Esophagus squamous epithelium (tissue), 5 donors: Measurements from ENCODE around the gene F7. TPM values are rescaled to one million over a fixed set of nuclear protein-coding genes. Genes with fewer than 3 reads are reported as not detected.

Source experiments
- DNase-seq: peaks from one replicate; lab custom pipeline; 2025; lab: John Stamatoyannopoulos, UW
- H3K27ac ChIP-seq, 4 donors: fragments of 200-600 bp; sonication (generic); one replicate each; pipeline ENCODE4 v1.5.1; 2016 to 2019; ENCODE audit warnings: mild to moderate bottlenecking in 1 of 4
- H3K27me3 ChIP-seq, 4 donors: fragments of 200-600 bp; sonication (generic); 1 replicate in 3 of 4; 2 replicates in 1 of 4; pipeline versions ENCODE4 v1.5.1 to v1.6.0; 2017 to 2021; ENCODE audit warnings: antibody characterized with exemption in 1 of 4
- H3K36me3 ChIP-seq, 3 donors: fragments of 200-600 bp; sonication (generic); one replicate each; pipeline ENCODE4 v1.5.1; 2016 to 2019
- H3K4me1 ChIP-seq, 3 donors: fragments of 200-600 bp; sonication (generic); one replicate each; pipeline ENCODE4 v1.5.1; 2017 to 2019
- H3K4me3 ChIP-seq, 4 donors: fragments of 200-600 bp; sonication (generic); 1 replicate in 3 of 4; 2 replicates in 1 of 4; pipeline ENCODE4 v1.5.1; 2016 to 2019; ENCODE audit warnings: mild to moderate bottlenecking in 2 of 4, moderate library complexity in 1 of 4
- H3K9me3 ChIP-seq, 3 donors: fragments of 200-600 bp; sonication (generic); one replicate each; pipeline ENCODE4 v1.5.1; 2016 to 2019
- CTCF ChIP-seq, 6 experiments: fragments of 450-650 bp in 4 of 6; fragments of 200-600 bp in 2 of 6; sonication (generic) in 2 of 6; IDR thresholded peaks; one replicate each; pipeline ENCODE4 v1.5.1; 2016 to 2019; ENCODE audit warnings: antibody characterized with exemption in 6 of 6, mild to moderate bottlenecking in 4 of 6, moderate library complexity in 4 of 6
- POLR2A ChIP-seq, 4 donors: fragments of 450-650 bp; IDR thresholded peaks; one replicate each; pipeline ENCODE4 v1.6.1; 2017; ENCODE audit warnings: antibody characterized with exemption in 4 of 4, mild to moderate bottlenecking in 4 of 4, moderate library complexity in 3 of 4
- WGBS, 2 donors: methylation state at CpG; one replicate each; pipeline ENCODE4 v1.1.5; 2018; 5-methylcytosine and 5-hydroxymethylcytosine counted together
- intact Hi-C: fragments of 100-400 bp; cut with DNase I; formaldehyde crosslinking; loops from one replicate; pipeline ENCODE4 v1.15.0; 2022
- total RNA-seq, 4 donors: library from RNA; depleted of rRNA; stranded (reverse); fragments of >200 nt; gene quantifications; one replicate each; pipeline ENCODE4 v1.1.0, GENCODE V29; 2016
- donor health status: DM: yes; HTN: yes; CAD: no.

The F7 gene
- total RNA-seq, 4 donors from 2014 or later: not detected

DNA sequence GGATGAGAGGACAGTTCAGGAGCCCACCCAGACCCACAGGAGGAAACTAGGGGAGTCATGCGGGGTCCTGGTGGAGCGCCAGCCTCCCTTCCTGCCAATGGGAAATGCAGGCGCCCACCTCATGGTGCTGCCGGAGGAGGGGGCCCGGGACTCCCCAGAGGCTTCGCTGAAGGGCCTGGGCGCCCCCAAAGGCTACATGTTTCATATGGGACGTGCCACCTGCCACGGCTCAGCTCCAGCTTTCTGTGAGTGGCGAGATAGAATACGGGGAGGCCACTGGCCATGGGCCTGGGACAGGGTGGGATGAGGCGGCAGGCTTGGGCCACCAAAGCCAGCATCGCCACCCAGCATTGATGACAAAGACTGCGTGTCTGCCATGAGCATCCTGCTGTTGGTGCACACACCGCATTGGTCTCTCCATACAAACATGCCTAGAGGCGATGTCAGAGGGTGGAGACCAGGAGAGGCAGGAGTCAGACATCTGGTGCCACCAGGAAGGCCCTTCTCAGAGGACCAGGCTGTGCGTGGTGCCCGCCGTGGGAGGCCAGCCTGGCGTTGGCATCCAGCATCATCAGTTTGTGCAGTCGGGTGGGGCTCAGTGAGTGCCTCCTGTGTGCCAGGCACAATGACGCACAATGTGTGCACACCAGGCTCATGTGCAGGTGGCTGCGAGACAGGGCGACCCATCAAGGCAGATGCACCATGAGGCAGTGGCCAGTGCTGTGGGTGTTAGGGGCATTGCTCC, 15.8 kb downstream of the F7 start:
- peak overlapping the region in 3 of 4 donors; percentile 68 to 86 (median 82) for H3K27ac ChIP-seq
- intact Hi-C loops: no loop called here

DNA sequence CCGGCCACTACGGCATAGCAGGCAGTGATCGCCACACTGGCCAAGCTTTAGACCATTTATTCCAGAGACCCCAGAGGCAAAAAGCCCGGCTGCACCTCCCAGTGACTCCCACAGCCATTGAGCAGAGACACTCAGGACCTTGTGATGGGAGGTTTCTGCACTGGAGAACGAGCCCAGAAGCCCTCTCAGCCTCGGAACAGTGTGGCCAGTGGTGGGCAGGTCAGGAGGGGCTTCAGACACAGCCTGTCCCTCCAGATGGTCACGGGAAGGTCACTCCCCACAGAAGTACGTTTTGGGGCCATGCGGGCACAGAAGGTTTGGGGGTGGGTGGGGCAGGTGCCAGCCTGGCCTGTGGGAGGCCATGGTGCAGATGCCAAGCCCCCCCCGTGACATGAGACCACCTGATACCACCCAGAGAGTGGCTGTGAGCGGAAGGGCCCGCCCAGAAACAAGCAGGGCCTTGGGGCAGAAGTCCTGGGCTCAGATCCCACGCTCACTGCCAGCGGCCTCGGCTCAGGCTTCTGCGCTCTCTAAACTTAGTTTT, 16.4 kb downstream of the F7 start:
- no peak for DNase-seq
- Histone ChIP-seq H3K27ac (peak overlapping the region; percentile 47 to 86 (median 75)), H3K4me1 (peaks cover 0 to 21% (median 5%) of the 10 kb centered on the region in 3 donors), H3K27me3 (peaks cover 0 to 23% (median 0%) of the 10 kb centered on the region in 4 donors), H3K36me3 (no peaks in the 10 kb centered on the region), H3K9me3 (no peaks in the 10 kb centered on the region), H3K4me3 (peak overlapping the region in 1 of 4 donors; percentile 56)
- TF ChIP-seq CTCF (IDR thresholded peaks at IDR 0.05) (no peak), POLR2A (IDR thresholded peaks at IDR 0.05) (no peak)
- WGBS, 2 donors: 30 to 63% methylated on average over 6 to 11 of the region's 16 CpGs
- intact Hi-C loops: no loop called here

More for the DNA sequence above, 15.8 kb downstream of the F7 start:
- TF ChIP-seq POLR2A (IDR thresholded peaks at IDR 0.05): no peak
- TF ChIP-seq CTCF (IDR thresholded peaks at IDR 0.05): no peak
- Histone ChIP-seq H3K36me3 (no peaks in the 10 kb centered on the region), H3K9me3 (no peaks in the 10 kb centered on the region), H3K4me3 (no peak overlapping the region), H3K27me3 (peaks cover 0 to 20% (median 0%) of the 10 kb centered on the region in 4 donors), H3K4me1 (peaks cover 0 to 21% (median 5%) of the 10 kb centered on the region in 3 donors)
- WGBS, 2 donors: 92% methylated on average over 2 to 6 of the region's 24 CpGs
- DNase-seq: no peak

- Histone ChIP-seq H3K4me3 (peak within 1 kb of the TSS in 3 of 4 donors; percentile 20 to 56 (median 37)), H3K27ac (peak within 1 kb of the TSS; percentile 47 to 86 (median 75)), H3K27me3 (peaks cover 0 to 24% (median 0%) of the 10 kb centered on the region in 4 donors), H3K9me3 (no peaks in the 10 kb centered on the region), H3K4me1 (peaks cover 0 to 21% (median 5%) of the 10 kb centered on the region in 3 donors), H3K36me3 (no peaks in the 10 kb centered on the region)
- intact Hi-C loops: no loop called here
- TF ChIP-seq CTCF (IDR thresholded peaks at IDR 0.05) (no peak), POLR2A (IDR thresholded peaks at IDR 0.05) (peak in 1 of 4 donors; percentile 28)
- DNase-seq: no peak
- WGBS, 2 donors: 40 to 55% methylated on average over 5 to 10 of the region's 23 CpGs
These were observed 17.1 kb downstream of the F7 start, which contains the start of gene F10 for GRCh38 chr13:113122550-113123225. F10 (plus strand) TSS chr13:113122799; CDS start chr13:113122856, 57 bp downstream.

DNA sequence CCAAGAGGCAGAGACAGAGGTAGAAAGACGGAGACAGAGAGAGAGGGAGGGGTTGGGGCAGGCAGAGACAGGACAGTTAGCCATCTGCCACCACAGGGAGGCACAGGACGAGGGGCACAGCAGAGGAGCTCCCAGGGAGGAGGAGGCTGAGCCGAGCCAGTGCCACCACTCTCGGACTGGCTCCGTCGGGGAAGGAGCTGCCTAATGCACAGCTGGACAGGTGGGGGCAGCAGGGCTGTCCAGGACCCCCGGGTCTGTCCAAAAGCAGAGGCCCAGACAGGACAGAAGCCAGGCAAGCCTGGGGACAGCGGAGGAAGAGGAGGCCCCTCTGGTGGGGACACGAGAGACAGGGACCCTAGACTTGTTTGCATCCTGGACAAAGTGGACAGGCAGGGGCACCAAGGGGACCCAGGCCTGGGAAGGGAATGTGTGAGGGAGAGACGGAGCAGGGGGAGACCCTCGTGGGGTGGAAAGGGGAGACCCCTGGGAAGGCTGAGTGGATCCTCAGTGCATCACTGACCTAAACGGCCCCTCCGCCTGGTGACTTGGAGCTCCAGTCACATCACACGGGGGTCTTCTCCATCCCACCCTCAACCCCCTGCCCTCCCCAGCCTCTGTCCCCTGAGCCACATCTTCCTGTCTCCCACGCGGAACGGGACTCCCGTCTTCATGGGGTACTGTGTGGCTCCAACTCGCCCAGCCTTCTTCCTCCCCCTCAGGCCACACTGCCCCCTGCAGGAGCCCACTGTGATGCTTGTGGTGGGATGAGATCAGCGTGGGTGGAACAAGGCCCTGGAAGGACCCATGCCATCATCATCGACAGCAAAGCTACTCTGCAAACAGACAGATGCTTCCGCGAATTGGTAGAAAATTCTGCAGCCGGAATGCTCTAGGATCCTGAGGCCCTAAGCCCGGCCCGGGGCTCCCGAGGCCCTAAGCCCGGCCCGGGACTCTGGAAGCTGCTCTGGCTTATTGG, 17.9 kb downstream of the F7 start:
- WGBS, 2 donors: 60 to 73% methylated on average over 12 to 25 of the region's 29 CpGs
- H3K4me1 ChIP-seq: peaks cover 0 to 21% (median 5%) of the 10 kb centered on the region in 3 donors
- no peak for TF ChIP-seq CTCF (IDR thresholded peaks at IDR 0.05)
- TF ChIP-seq POLR2A (IDR thresholded peaks at IDR 0.05): no peak
- H3K9me3 ChIP-seq: no peaks in the 10 kb centered on the region
- intact Hi-C loops: no loop called here
- DNase-seq: no peak
- peak overlapping the region; percentile 18 to 86 (median 75) for H3K27ac ChIP-seq
- H3K4me3 ChIP-seq: peak overlapping the region in 3 of 4 donors; percentile 20 to 56 (median 37)
- H3K27me3 ChIP-seq: peaks cover 0 to 32% (median 0%) of the 10 kb centered on the region in 4 donors
- no peaks in the 10 kb centered on the region for H3K36me3 ChIP-seq
